Measurements from ENCODE around the gene RXRA.

The RXRA gene

GRCh38 chr9:134344800-134345310 lies 18.6 kb downstream of the RXRA start:
- no peak for TF ChIP-seq CTCF (IDR thresholded peaks at IDR 0.05)
- H3K36me3 ChIP-seq, result peaks cover 13% of the 10 kb centered on the region
- no peaks in the 10 kb centered on the region for H3K27me3 ChIP-seq
- peak overlapping the region; percentile 58 to 60 for H3K4me3 ChIP-seq (ENCODE audit: low read depth in 1 of 2, low read length in 1 of 2)
- peak overlapping the region; percentile 98 for H3K27ac ChIP-seq
- peaks cover 76 to 91% of the 10 kb centered on the region in 2 experiments for H3K4me1 ChIP-seq (ENCODE audit: control insufficient read depth in 1 of 2, insufficient read depth in 1 of 2, low read depth in 1 of 2, low read length in 1 of 2)
- no peaks in the 10 kb centered on the region for H3K9me3 ChIP-seq

- Histone ChIP-seq H3K9me3 (no peaks in the 10 kb centered on the region), H3K27ac (no peak overlapping the region), H3K27me3 (no peaks in the 10 kb centered on the region), H3K4me1 (ENCODE audit: control insufficient read depth in 1 of 2, insufficient read depth in 1 of 2, low read depth in 1 of 2, low read length in 1 of 2) (peaks cover 74 to 91% of the 10 kb centered on the region in 2 experiments), H3K36me3 (peaks cover 13% of the 10 kb centered on the region), H3K4me3 (ENCODE audit: low read depth in 1 of 2, low read length in 1 of 2) (no peak overlapping the region)
- TF ChIP-seq CTCF (IDR thresholded peaks at IDR 0.05), result no peak
These were observed 19.5 kb downstream of the RXRA start for GRCh38 chr9:134345737-134346136.

DNA sequence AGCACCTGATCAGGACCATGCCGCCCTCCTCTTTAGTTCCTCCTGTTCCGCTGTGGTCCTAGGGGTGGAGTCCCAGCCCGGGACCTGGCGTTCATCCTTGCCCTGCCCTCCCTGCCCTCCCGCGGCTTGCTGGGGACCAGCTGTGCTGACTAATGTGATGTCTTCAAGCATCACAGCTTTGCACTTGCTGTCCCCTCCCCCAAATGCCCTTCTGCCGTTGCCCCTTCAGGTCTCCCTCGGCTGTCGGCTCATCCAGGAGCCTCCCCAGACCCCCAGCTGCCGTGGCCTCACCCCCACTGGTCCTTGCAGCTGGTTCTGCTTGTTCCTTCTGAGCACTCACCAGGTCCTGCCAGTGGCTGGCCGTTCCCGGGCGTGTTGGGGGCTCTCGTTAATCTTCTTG lies 19.9 kb downstream of the RXRA start:
- Histone ChIP-seq H3K9me3 (no peaks in the 10 kb centered on the region), H3K36me3 (peaks cover 13% of the 10 kb centered on the region), H3K27me3 (no peaks in the 10 kb centered on the region), H3K4me1 (ENCODE audit: control insufficient read depth in 1 of 2, insufficient read depth in 1 of 2, low read depth in 1 of 2, low read length in 1 of 2) (peaks cover 73 to 89% of the 10 kb centered on the region in 2 experiments), H3K27ac (no peak overlapping the region), H3K4me3 (ENCODE audit: low read depth in 1 of 2, low read length in 1 of 2) (no peak overlapping the region)
- TF ChIP-seq CTCF (IDR thresholded peaks at IDR 0.05), result no peak

DNA sequence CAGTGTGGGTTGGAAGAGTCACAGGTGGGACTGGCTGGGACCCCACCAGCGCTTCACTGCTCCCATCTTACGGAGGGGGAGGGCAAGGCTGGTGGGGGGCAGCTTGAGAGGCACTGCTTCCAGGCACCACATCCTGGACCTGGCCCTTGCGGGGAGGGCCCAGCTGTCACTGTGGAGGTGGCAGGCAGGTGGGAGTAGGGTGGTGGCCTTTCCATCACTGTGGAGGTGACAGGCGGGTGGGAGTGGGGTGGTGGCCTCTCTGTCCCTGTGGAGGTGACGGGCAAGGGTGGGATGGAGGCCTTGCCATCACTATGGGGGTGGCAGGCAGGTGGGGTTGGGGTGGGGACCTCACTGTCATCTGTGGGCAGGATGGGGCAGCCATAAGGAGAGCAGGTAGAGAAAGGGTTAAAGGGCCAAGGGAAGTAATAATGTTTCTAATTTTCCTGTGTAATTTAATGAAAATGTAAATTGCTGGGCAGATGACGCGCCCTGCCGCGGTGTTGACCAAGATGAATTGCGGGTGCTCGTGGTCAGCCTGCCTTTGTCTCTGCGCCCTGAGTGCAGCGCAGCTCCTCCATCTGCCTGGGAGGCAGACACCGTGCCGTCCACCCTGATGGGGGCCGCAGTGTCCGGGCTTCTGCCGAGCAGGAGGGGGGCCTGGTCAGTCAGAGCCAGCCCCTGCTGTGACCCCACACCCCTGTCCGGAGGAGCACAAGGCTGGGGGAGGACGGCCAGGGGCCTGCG lies 20.8 kb downstream of the RXRA start:
- H3K36me3 ChIP-seq, result peaks cover 13% of the 10 kb centered on the region
- peaks cover 64 to 82% of the 10 kb centered on the region in 2 experiments for H3K4me1 ChIP-seq (ENCODE audit: control insufficient read depth in 1 of 2, insufficient read depth in 1 of 2, low read depth in 1 of 2, low read length in 1 of 2)
- H3K27ac ChIP-seq, result no peak overlapping the region

GRCh38 chr9:134347996-134348395 lies 21.7 kb downstream of the RXRA start:
- Histone ChIP-seq H3K36me3 (peaks cover 13% of the 10 kb centered on the region), H3K27ac (no peak overlapping the region), H3K4me3 (ENCODE audit: low read depth in 1 of 2, low read length in 1 of 2) (no peak overlapping the region), H3K4me1 (ENCODE audit: control insufficient read depth in 1 of 2, insufficient read depth in 1 of 2, low read depth in 1 of 2, low read length in 1 of 2) (peaks cover 55 to 72% of the 10 kb centered on the region in 2 experiments), H3K27me3 (no peaks in the 10 kb centered on the region), H3K9me3 (no peaks in the 10 kb centered on the region)
- TF ChIP-seq CTCF (IDR thresholded peaks at IDR 0.05), result no peak

More for the DNA sequence above, 20.8 kb downstream of the RXRA start:
- TF ChIP-seq CTCF (IDR thresholded peaks at IDR 0.05), result no peak
- Histone ChIP-seq H3K27me3 (no peaks in the 10 kb centered on the region), H3K4me3 (ENCODE audit: low read depth in 1 of 2, low read length in 1 of 2) (no peak overlapping the region), H3K9me3 (no peaks in the 10 kb centered on the region)
